Measurements from ENCODE around the gene KCNAB1.

DNA sequence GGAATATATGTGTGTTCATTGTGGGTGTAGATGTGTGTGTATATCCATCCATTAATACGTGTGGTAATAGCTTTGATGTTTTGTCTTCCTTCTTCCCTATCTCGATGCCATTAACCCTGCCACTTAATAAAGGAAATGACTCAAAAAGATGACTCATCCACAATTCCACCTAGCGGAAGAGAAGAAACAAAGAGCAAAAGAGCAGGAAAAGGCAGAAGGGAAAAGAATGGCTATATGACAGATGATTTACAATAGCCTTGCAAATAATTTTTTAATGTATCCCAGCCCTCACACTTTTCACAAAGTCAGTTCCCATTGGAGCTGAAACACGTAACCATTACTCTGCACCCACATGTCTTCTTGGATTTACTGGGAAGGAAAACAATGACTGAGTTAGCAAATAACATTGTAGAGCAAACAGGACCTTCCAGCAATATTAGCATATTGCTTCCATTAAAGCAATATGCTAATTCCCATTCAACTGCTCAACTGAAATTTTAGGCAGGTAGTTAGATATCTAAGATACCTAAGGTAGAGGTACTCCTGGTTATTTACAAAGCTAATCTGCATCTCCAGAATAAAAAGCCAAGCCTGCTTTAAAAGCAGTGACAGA, 197.2 kb downstream of the KCNAB1 start:
- TF ChIP-seq ZNF274 (IDR thresholded peaks at IDR 0.05; ENCODE audit: low read depth, low read length) (no peak), YY1 (IDR thresholded peaks at IDR 0.05; ENCODE audit: insufficient read depth, insufficient read length) (no peak), SUZ12 (IDR thresholded peaks at IDR 0.05; ENCODE audit: extremely low read depth, insufficient read depth, insufficient read length) (no peak)

Measured in NT2/D1 (cell line).